Measurements from ENCODE around the gene IPPK. TPM values are rescaled to one million over a fixed set of nuclear protein-coding genes. Genes with fewer than 3 reads are reported as not detected.

The IPPK gene
- polyA plus RNA-seq, 3 donors, result 10.3 to 15.5 (median 10.5) TPM

- no peak for DNase-seq (ENCODE audit: extremely low read depth in 1 of 11, low read depth in 9 of 11, low spot score in 4 of 11)
These were observed 6.8 kb downstream of the IPPK start for GRCh38 chr9:92663126-92663525.

GRCh38 chr9:92661743-92662142 is 8.2 kb downstream of the IPPK start:
- DNase-seq (ENCODE audit: extremely low read depth in 1 of 11, low read depth in 9 of 11, low spot score in 4 of 11), result no peak

- DNase-seq (ENCODE audit: extremely low read depth in 1 of 11, low read depth in 9 of 11, low spot score in 4 of 11), result no peak
These were observed 8.8 kb downstream of the IPPK start for GRCh38 chr9:92661127-92661526.

- DNase-seq (ENCODE audit: extremely low read depth in 1 of 11, low read depth in 9 of 11, low spot score in 4 of 11), result no peak
These were observed 9.7 kb downstream of the IPPK start for GRCh38 chr9:92660266-92660665.

- no peak for DNase-seq (ENCODE audit: extremely low read depth in 1 of 11, low read depth in 9 of 11, low spot score in 4 of 11)
These were observed 10.3 kb downstream of the IPPK start for GRCh38 chr9:92659601-92660000.

- no peak for DNase-seq (ENCODE audit: extremely low read depth in 1 of 11, low read depth in 9 of 11, low spot score in 4 of 11)
These were observed 11.3 kb downstream of the IPPK start for GRCh38 chr9:92658611-92659010.

GRCh38 chr9:92658176-92658575 is 11.8 kb downstream of the IPPK start:
- no peak for DNase-seq (ENCODE audit: extremely low read depth in 1 of 11, low read depth in 9 of 11, low spot score in 4 of 11)

GRCh38 chr9:92657296-92658094 is 12.4 kb downstream of the IPPK start:
- no peak for DNase-seq (ENCODE audit: extremely low read depth in 1 of 11, low read depth in 9 of 11, low spot score in 4 of 11)

- DNase-seq (ENCODE audit: extremely low read depth in 1 of 11, low read depth in 9 of 11, low spot score in 4 of 11), result no peak
These were observed 13.4 kb downstream of the IPPK start for GRCh38 chr9:92656537-92656925.

- DNase-seq (ENCODE audit: extremely low read depth in 1 of 11, low read depth in 9 of 11, low spot score in 4 of 11), result no peak
These were observed 13.9 kb downstream of the IPPK start for GRCh38 chr9:92655896-92656536.

GRCh38 chr9:92655366-92655765 is 14.6 kb downstream of the IPPK start:
- DNase-seq (ENCODE audit: extremely low read depth in 1 of 11, low read depth in 9 of 11, low spot score in 4 of 11), result no peak

GRCh38 chr9:92654481-92655301 is 15.2 kb downstream of the IPPK start:
- DNase-seq (ENCODE audit: extremely low read depth in 1 of 11, low read depth in 9 of 11, low spot score in 4 of 11), result no peak

GRCh38 chr9:92652461-92652860 is 17.5 kb downstream of the IPPK start:
- DNase-seq (ENCODE audit: extremely low read depth in 1 of 11, low read depth in 9 of 11, low spot score in 4 of 11), result no peak

- no peak for DNase-seq (ENCODE audit: extremely low read depth in 1 of 11, low read depth in 9 of 11, low spot score in 4 of 11)
These were observed 18.9 kb downstream of the IPPK start for GRCh38 chr9:92650839-92651621.

- no peak for DNase-seq (ENCODE audit: extremely low read depth in 1 of 11, low read depth in 9 of 11, low spot score in 4 of 11)
These were observed 19.6 kb downstream of the IPPK start for GRCh38 chr9:92650296-92650695.

GRCh38 chr9:92649007-92649406 is 20.9 kb downstream of the IPPK start:
- DNase-seq (ENCODE audit: extremely low read depth in 1 of 11, low read depth in 9 of 11, low spot score in 4 of 11), result no peak

- no peak for DNase-seq (ENCODE audit: extremely low read depth in 1 of 11, low read depth in 9 of 11, low spot score in 4 of 11)
These were observed 21.4 kb downstream of the IPPK start for GRCh38 chr9:92648474-92648971.

GRCh38 chr9:92647671-92648473 is 22.1 kb downstream of the IPPK start:
- DNase-seq (ENCODE audit: extremely low read depth in 1 of 11, low read depth in 9 of 11, low spot score in 4 of 11), result no peak

All from renal cortex interstitium (tissue), 11 donors.